ENCODE results near the gene CCDC167.

CCDC167 gene

GRCh38 chr6:37530297-37530696 lies 30.6 kb upstream of the CCDC167 start:
- Histone ChIP-seq H2AFZ (ENCODE audit: low read depth, low read length) (no peak overlapping the region), H3K27ac (ENCODE audit: low read length, poor library complexity, severe bottlenecking) (no peak overlapping the region), H2BK120ac (ENCODE audit: low read depth, low read length) (no peak overlapping the region), H3K4me2 (ENCODE audit: low read length, poor library complexity, severe bottlenecking) (no peak overlapping the region), H2AK5ac (ENCODE audit: low read length, severe bottlenecking) (no peak overlapping the region), H3K23ac (ENCODE audit: low read length in 2 of 2) (no peak overlapping the region), H4K8ac (ENCODE audit: low read length) (no peak overlapping the region), H3K27me3 (ENCODE audit: control insufficient read depth in 1 of 2, insufficient read depth in 1 of 2, low read length in 2 of 2) (peaks cover 82 to 89% of the 10 kb centered on the region in 2 experiments), H2BK5ac (ENCODE audit: low read depth, low read length, poor library complexity, severe bottlenecking) (no peak overlapping the region), H3K14ac (ENCODE audit: low read length in 2 of 2) (no peak overlapping the region), H3K4me1 (ENCODE audit: control insufficient read depth, insufficient read depth, low read depth, low read length) (peaks cover 4% of the 10 kb centered on the region), H3K4ac (ENCODE audit: low read depth in 1 of 2, low read length in 2 of 2) (no peak overlapping the region), H3K18ac (ENCODE audit: low read depth in 1 of 2, low read length in 2 of 2) (no peak overlapping the region), H3K9me3 (ENCODE audit: control insufficient read depth, low read length) (no peaks in the 10 kb centered on the region), H2BK12ac (ENCODE audit: low read length in 2 of 2) (no peak overlapping the region), H4K91ac (ENCODE audit: low read length) (no peak overlapping the region), H2BK15ac (ENCODE audit: low read depth, poor library complexity, severe bottlenecking) (no peak overlapping the region), H3K4me3 (ENCODE audit: insufficient read depth in 1 of 2, low read depth in 1 of 2, low read length in 2 of 2) (no peak overlapping the region), H3K9ac (ENCODE audit: low read length) (no peak overlapping the region), H3K79me1 (replicated peaks; ENCODE audit: low read length, poor library complexity, severe bottlenecking) (no peaks in the 10 kb centered on the region), H3K36me3 (ENCODE audit: control insufficient read depth in 1 of 2, insufficient read depth in 2 of 2, low read depth in 1 of 2, low read length in 2 of 2) (no peaks in the 10 kb centered on the region)
- no peak for DNase-seq
- 51% methylated on average over 5 of the region's 5 CpGs for WGBS

GRCh38 chr6:37528541-37528940 lies 28.8 kb upstream of the CCDC167 start:
- no peak overlapping the region for H4K91ac ChIP-seq (ENCODE audit: low read length)
- H3K14ac ChIP-seq (ENCODE audit: low read length in 2 of 2), result no peak overlapping the region
- H2AK5ac ChIP-seq (ENCODE audit: low read length, severe bottlenecking), result no peak overlapping the region
- H3K18ac ChIP-seq (ENCODE audit: low read depth in 1 of 2, low read length in 2 of 2), result no peak overlapping the region
- H2BK12ac ChIP-seq (ENCODE audit: low read length in 2 of 2), result no peak overlapping the region
- H2AFZ ChIP-seq (ENCODE audit: low read depth, low read length), result no peak overlapping the region
- no peak overlapping the region for H2BK15ac ChIP-seq (ENCODE audit: low read depth, poor library complexity, severe bottlenecking)
- peaks cover 5% of the 10 kb centered on the region for H3K4me1 ChIP-seq (ENCODE audit: control insufficient read depth, insufficient read depth, low read depth, low read length)
- H3K79me1 ChIP-seq (replicated peaks; ENCODE audit: low read length, poor library complexity, severe bottlenecking), result no peaks in the 10 kb centered on the region
- H3K36me3 ChIP-seq (ENCODE audit: control insufficient read depth in 1 of 2, insufficient read depth in 2 of 2, low read depth in 1 of 2, low read length in 2 of 2), result no peaks in the 10 kb centered on the region
- no peak for DNase-seq
- no peak overlapping the region for H2BK120ac ChIP-seq (ENCODE audit: low read depth, low read length)
- no peak overlapping the region for H3K4ac ChIP-seq (ENCODE audit: low read depth in 1 of 2, low read length in 2 of 2)
- no peak overlapping the region for H3K4me2 ChIP-seq (ENCODE audit: low read length, poor library complexity, severe bottlenecking)
- H3K9me3 ChIP-seq (ENCODE audit: control insufficient read depth, low read length), result no peaks in the 10 kb centered on the region
- no peak overlapping the region for H3K9ac ChIP-seq (ENCODE audit: low read length)
- no peak overlapping the region for H2BK5ac ChIP-seq (ENCODE audit: low read depth, low read length, poor library complexity, severe bottlenecking)
- H3K23ac ChIP-seq (ENCODE audit: low read length in 2 of 2), result no peak overlapping the region
- no peak overlapping the region for H4K8ac ChIP-seq (ENCODE audit: low read length)
- 73% methylated on average over 7 of the region's 8 CpGs for WGBS
- H3K27me3 ChIP-seq (ENCODE audit: control insufficient read depth in 1 of 2, insufficient read depth in 1 of 2, low read length in 2 of 2), result peaks cover 64 to 81% of the 10 kb centered on the region in 2 experiments
- no peak overlapping the region for H3K27ac ChIP-seq (ENCODE audit: low read length, poor library complexity, severe bottlenecking)
- no peak overlapping the region for H3K4me3 ChIP-seq (ENCODE audit: insufficient read depth in 1 of 2, low read depth in 1 of 2, low read length in 2 of 2)

GRCh38 chr6:37525460-37526357 lies 26.0 kb upstream of the CCDC167 start:
- peak; percentile 48 for DNase-seq
- Histone ChIP-seq H3K18ac (ENCODE audit: low read depth in 1 of 2, low read length in 2 of 2) (no peak overlapping the region), H3K4me3 (ENCODE audit: insufficient read depth in 1 of 2, low read depth in 1 of 2, low read length in 2 of 2) (no peak overlapping the region), H3K9me3 (ENCODE audit: control insufficient read depth, low read length) (no peaks in the 10 kb centered on the region), H3K4me1 (ENCODE audit: control insufficient read depth, insufficient read depth, low read depth, low read length) (peaks cover 4% of the 10 kb centered on the region), H3K9ac (ENCODE audit: low read length) (no peak overlapping the region), H2BK5ac (ENCODE audit: low read depth, low read length, poor library complexity, severe bottlenecking) (no peak overlapping the region), H3K14ac (ENCODE audit: low read length in 2 of 2) (no peak overlapping the region), H2BK15ac (ENCODE audit: low read depth, poor library complexity, severe bottlenecking) (no peak overlapping the region), H3K79me1 (replicated peaks; ENCODE audit: low read length, poor library complexity, severe bottlenecking) (no peaks in the 10 kb centered on the region), H4K8ac (ENCODE audit: low read length) (no peak overlapping the region), H3K36me3 (ENCODE audit: control insufficient read depth in 1 of 2, insufficient read depth in 2 of 2, low read depth in 1 of 2, low read length in 2 of 2) (no peaks in the 10 kb centered on the region), H2BK12ac (ENCODE audit: low read length in 2 of 2) (no peak overlapping the region), H2AFZ (ENCODE audit: low read depth, low read length) (no peak overlapping the region), H3K27ac (ENCODE audit: low read length, poor library complexity, severe bottlenecking) (no peak overlapping the region), H2AK5ac (ENCODE audit: low read length, severe bottlenecking) (no peak overlapping the region), H3K4me2 (ENCODE audit: low read length, poor library complexity, severe bottlenecking) (no peak overlapping the region), H2BK120ac (ENCODE audit: low read depth, low read length) (no peak overlapping the region), H4K91ac (ENCODE audit: low read length) (no peak overlapping the region), H3K4ac (ENCODE audit: low read depth in 1 of 2, low read length in 2 of 2) (no peak overlapping the region), H3K27me3 (ENCODE audit: control insufficient read depth in 1 of 2, insufficient read depth in 1 of 2, low read length in 2 of 2) (peaks cover 56 to 75% of the 10 kb centered on the region in 2 experiments), H3K23ac (ENCODE audit: low read length in 2 of 2) (no peak overlapping the region)
- 63% methylated on average over 11 of the region's 12 CpGs for WGBS

GRCh38 chr6:37524970-37525318 lies 25.3 kb upstream of the CCDC167 start:
- no peak for DNase-seq
- H3K18ac ChIP-seq (ENCODE audit: low read depth in 1 of 2, low read length in 2 of 2), result no peak overlapping the region
- H3K14ac ChIP-seq (ENCODE audit: low read length in 2 of 2), result no peak overlapping the region
- H2BK12ac ChIP-seq (ENCODE audit: low read length in 2 of 2), result no peak overlapping the region
- no peak overlapping the region for H3K27ac ChIP-seq (ENCODE audit: low read length, poor library complexity, severe bottlenecking)
- H3K27me3 ChIP-seq (ENCODE audit: control insufficient read depth in 1 of 2, insufficient read depth in 1 of 2, low read length in 2 of 2), result peaks cover 50 to 71% of the 10 kb centered on the region in 2 experiments
- H2BK15ac ChIP-seq (ENCODE audit: low read depth, poor library complexity, severe bottlenecking), result no peak overlapping the region
- H3K9me3 ChIP-seq (ENCODE audit: control insufficient read depth, low read length), result no peaks in the 10 kb centered on the region
- no peak overlapping the region for H3K4ac ChIP-seq (ENCODE audit: low read depth in 1 of 2, low read length in 2 of 2)
- H3K4me3 ChIP-seq (ENCODE audit: insufficient read depth in 1 of 2, low read depth in 1 of 2, low read length in 2 of 2), result no peak overlapping the region
- H3K36me3 ChIP-seq (ENCODE audit: control insufficient read depth in 1 of 2, insufficient read depth in 2 of 2, low read depth in 1 of 2, low read length in 2 of 2), result no peaks in the 10 kb centered on the region
- peaks cover 2% of the 10 kb centered on the region for H3K4me1 ChIP-seq (ENCODE audit: control insufficient read depth, insufficient read depth, low read depth, low read length)
- H3K79me1 ChIP-seq (replicated peaks; ENCODE audit: low read length, poor library complexity, severe bottlenecking), result no peaks in the 10 kb centered on the region
- no peak overlapping the region for H3K4me2 ChIP-seq (ENCODE audit: low read length, poor library complexity, severe bottlenecking)
- H2BK5ac ChIP-seq (ENCODE audit: low read depth, low read length, poor library complexity, severe bottlenecking), result no peak overlapping the region
- H2BK120ac ChIP-seq (ENCODE audit: low read depth, low read length), result no peak overlapping the region
- H4K8ac ChIP-seq (ENCODE audit: low read length), result no peak overlapping the region
- no peak overlapping the region for H4K91ac ChIP-seq (ENCODE audit: low read length)
- 71% methylated on average over 4 of the region's 4 CpGs for WGBS
- H3K23ac ChIP-seq (ENCODE audit: low read length in 2 of 2), result no peak overlapping the region
- no peak overlapping the region for H2AFZ ChIP-seq (ENCODE audit: low read depth, low read length)
- H3K9ac ChIP-seq (ENCODE audit: low read length), result no peak overlapping the region
- no peak overlapping the region for H2AK5ac ChIP-seq (ENCODE audit: low read length, severe bottlenecking)
